RKO (cell line): ENCODE data around the gene ABTB1.

Experiments used
- DNase-seq: peaks from one replicate; pipeline ENCODE4 v3.0.0-alpha.2; 2016; ENCODE audit warnings: low spot score

Gene ABTB1

GRCh38 chr3:127720985-127721935 lies 48.5 kb downstream of the ABTB1 start:
- no peak for DNase-seq

GRCh38 chr3:127722091-127722784 lies 49.5 kb downstream of the ABTB1 start:
- no peak for DNase-seq

GRCh38 chr3:127723011-127723567 lies 50.3 kb downstream of the ABTB1 start:
- DNase-seq: no peak

- no peak for DNase-seq
These were observed 54.1 kb downstream of the ABTB1 start for GRCh38 chr3:127726894-127727293.

GRCh38 chr3:127728417-127729015 lies 55.8 kb downstream of the ABTB1 start:
- DNase-seq: no peak

GRCh38 chr3:127729556-127730056 lies 56.9 kb downstream of the ABTB1 start:
- DNase-seq: no peak

GRCh38 chr3:127730171-127730570 lies 57.4 kb downstream of the ABTB1 start:
- no peak for DNase-seq
